Measurements from ENCODE around the gene PCSK6. TPM values are rescaled to one million over a fixed set of nuclear protein-coding genes. Genes with fewer than 3 reads are reported as not detected.
"Not testable (repeated sequence)": the region's sequence is repeated elsewhere in the genome, so short reads cannot be mapped to it uniquely, and the experiment has no call there.

PCSK6 gene
- polyA plus RNA-seq, 3 donors: 0.05 to 0.10 TPM; not detected in 1

DNA sequence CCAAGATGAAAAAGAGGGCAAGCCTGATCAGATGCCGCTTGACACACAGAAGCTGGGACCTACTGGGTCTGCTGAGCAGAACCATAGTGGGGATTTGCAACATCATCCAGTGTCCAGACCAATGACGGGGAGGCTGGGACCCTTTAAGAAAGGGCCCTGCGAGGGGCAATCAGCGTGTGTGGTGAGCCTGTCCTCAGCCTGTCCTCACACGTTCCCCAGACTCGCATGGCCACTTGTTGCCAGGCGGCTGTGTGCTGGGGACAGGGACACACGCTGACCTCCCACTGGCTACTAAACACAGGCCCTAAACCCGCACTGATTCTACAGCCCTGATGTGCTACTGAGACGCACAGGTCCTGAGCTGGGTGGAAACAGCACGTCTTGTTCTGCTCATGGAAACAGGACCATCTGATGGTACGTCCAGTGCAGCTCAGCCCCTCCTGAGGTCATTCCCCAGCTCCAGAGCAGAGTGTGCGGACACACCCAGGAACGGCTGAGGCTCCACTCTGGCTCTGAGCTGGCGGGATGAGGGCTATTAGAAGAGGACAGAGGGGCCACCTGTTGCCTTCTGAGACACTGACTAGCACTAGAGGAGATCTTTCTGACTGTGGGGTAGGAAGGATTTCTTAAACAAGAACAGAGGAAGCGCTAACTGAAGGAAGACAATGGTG lies 24.4 kb downstream of the PCSK6 start:
- no peak overlapping the region for H3K27ac ChIP-seq (ENCODE audit: low read depth in 1 of 2, low read length in 2 of 2)
- no peaks in the 10 kb centered on the region for H3K79me2 ChIP-seq (ENCODE audit: insufficient read depth, low read length)
- H3K27me3 ChIP-seq (ENCODE audit: control insufficient read depth in 2 of 2, insufficient read depth in 2 of 2, low read length in 2 of 2): peaks cover 4% of the 10 kb centered on the region in 2 donors
- no peaks in the 10 kb centered on the region for H3K9me3 ChIP-seq (replicated peaks in 1 of 2; ENCODE audit: control insufficient read depth in 1 of 2, insufficient read depth in 1 of 2, low read length in 2 of 2)
- H3K4me3 Mint-ChIP-seq: no peak overlapping the region
- H3K36me3 Mint-ChIP-seq: no peaks in the 10 kb centered on the region
- no peak overlapping the region for H3K4me2 ChIP-seq (replicated peaks; ENCODE audit: extremely low read depth, low read length, poor library complexity, severe bottlenecking)
- TF ChIP-seq, protein P1, sequence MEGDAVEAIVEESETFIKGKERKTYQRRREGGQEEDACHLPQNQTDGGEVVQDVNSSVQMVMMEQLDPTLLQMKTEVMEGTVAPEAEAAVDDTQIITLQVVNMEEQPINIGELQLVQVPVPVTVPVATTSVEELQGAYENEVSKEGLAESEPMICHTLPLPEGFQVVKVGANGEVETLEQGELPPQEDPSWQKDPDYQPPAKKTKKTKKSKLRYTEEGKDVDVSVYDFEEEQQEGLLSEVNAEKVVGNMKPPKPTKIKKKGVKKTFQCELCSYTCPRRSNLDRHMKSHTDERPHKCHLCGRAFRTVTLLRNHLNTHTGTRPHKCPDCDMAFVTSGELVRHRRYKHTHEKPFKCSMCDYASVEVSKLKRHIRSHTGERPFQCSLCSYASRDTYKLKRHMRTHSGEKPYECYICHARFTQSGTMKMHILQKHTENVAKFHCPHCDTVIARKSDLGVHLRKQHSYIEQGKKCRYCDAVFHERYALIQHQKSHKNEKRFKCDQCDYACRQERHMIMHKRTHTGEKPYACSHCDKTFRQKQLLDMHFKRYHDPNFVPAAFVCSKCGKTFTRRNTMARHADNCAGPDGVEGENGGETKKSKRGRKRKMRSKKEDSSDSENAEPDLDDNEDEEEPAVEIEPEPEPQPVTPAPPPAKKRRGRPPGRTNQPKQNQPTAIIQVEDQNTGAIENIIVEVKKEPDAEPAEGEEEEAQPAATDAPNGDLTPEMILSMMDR (IDR thresholded peaks at IDR 0.05): no peak
- WGBS (ENCODE audit: insufficient coverage): 89% methylated on average over 15 of the region's 16 CpGs
- H3K36me3 ChIP-seq (replicated peaks in 1 of 2; ENCODE audit: control insufficient read depth in 1 of 2, insufficient read depth in 2 of 2, low read length in 2 of 2): no peaks in the 10 kb centered on the region
- H3K9ac ChIP-seq (ENCODE audit: insufficient read depth, low read length, poor library complexity, severe bottlenecking): no peak overlapping the region
- H3K4me1 Mint-ChIP-seq: no peaks in the 10 kb centered on the region
- no peak overlapping the region for H3K27ac Mint-ChIP-seq
- H3K9me3 Mint-ChIP-seq: peaks cover 0 to 11% (median 2%) of the 10 kb centered on the region in 7 donors
- no peak overlapping the region for H2AFZ ChIP-seq (ENCODE audit: insufficient read depth, low read depth, low read length, poor library complexity, severe bottlenecking)
- DNase-seq: no peak
- intact Hi-C loops (cut with micrococcal nuclease): no loop called here
- H3K4me3 ChIP-seq (replicated peaks in 1 of 3; ENCODE audit: low read depth in 2 of 3, low read length in 3 of 3): no peak overlapping the region
- peaks cover 8 to 28% (median 13%) of the 10 kb centered on the region in 3 donors for H3K27me3 Mint-ChIP-seq (ENCODE audit: low read depth in 3 of 3)
- no peaks in the 10 kb centered on the region for H3K4me1 ChIP-seq (ENCODE audit: control insufficient read depth in 1 of 2, insufficient read depth in 2 of 2, low read length in 2 of 2)
- no peaks in the 10 kb centered on the region for H4K20me1 ChIP-seq (ENCODE audit: insufficient read depth, low read length)

DNA sequence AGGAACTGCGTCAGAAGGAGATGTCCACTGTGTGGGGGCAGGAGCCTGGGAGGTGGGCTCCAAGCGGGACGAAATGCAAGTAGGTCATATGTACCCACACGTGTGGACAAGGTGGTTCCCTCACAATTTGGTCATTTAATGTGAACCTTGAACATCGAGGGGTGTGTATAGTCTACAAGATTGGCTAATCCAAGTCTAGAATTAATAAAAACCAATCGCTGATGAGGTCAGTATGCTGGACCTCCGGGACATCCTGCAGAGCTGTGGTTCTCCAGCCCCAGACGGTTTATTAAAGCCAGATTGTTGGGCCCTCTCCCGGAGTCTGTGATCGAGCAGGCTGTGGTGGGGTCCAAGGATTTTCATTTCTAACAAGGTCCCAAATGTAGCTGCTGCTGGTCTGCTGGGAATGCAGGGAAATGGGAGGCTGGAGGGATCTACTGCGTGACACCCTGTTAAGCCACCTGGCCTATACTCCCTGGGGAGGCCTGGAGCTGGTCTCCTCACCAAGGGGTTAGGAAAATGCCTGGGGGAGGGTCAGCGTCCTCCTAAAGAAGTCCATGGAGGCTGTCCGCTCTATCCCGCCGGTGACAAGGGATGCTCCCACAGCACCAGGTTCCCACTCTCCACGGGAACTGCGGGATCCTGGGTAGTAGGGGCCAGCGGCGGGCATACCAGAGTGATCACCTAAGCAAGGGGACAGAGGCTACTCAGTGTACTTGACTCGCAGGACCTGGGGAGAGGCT lies 25.1 kb downstream of the PCSK6 start:
- no peak overlapping the region for H3K4me3 ChIP-seq (replicated peaks in 1 of 3; ENCODE audit: low read depth in 2 of 3, low read length in 3 of 3)
- TF ChIP-seq, protein P1 (IDR thresholded peaks at IDR 0.05): no peak
- H3K36me3 Mint-ChIP-seq: no peaks in the 10 kb centered on the region
- H3K9me3 ChIP-seq (replicated peaks in 1 of 2; ENCODE audit: control insufficient read depth in 1 of 2, insufficient read depth in 1 of 2, low read length in 2 of 2): no peaks in the 10 kb centered on the region
- no peaks in the 10 kb centered on the region for H3K4me1 Mint-ChIP-seq
- no peak overlapping the region for H3K9ac ChIP-seq (ENCODE audit: insufficient read depth, low read length, poor library complexity, severe bottlenecking)
- no peaks in the 10 kb centered on the region for H3K36me3 ChIP-seq (replicated peaks in 1 of 2; ENCODE audit: control insufficient read depth in 1 of 2, insufficient read depth in 2 of 2, low read length in 2 of 2)
- H3K79me2 ChIP-seq (ENCODE audit: insufficient read depth, low read length): no peaks in the 10 kb centered on the region
- DNase-seq: no peak
- no peak overlapping the region for H3K4me2 ChIP-seq (replicated peaks; ENCODE audit: extremely low read depth, low read length, poor library complexity, severe bottlenecking)
- no peak overlapping the region for H3K27ac ChIP-seq (ENCODE audit: low read depth in 1 of 2, low read length in 2 of 2)
- H3K27me3 ChIP-seq (ENCODE audit: control insufficient read depth in 2 of 2, insufficient read depth in 2 of 2, low read length in 2 of 2): peaks cover 3 to 4% of the 10 kb centered on the region in 2 donors
- H2AFZ ChIP-seq (ENCODE audit: insufficient read depth, low read depth, low read length, poor library complexity, severe bottlenecking): no peak overlapping the region
- H3K4me1 ChIP-seq (ENCODE audit: control insufficient read depth in 1 of 2, insufficient read depth in 2 of 2, low read length in 2 of 2): no peaks in the 10 kb centered on the region
- peaks cover 0 to 11% (median 2%) of the 10 kb centered on the region in 7 donors for H3K9me3 Mint-ChIP-seq
- no peak overlapping the region for H3K27ac Mint-ChIP-seq
- H4K20me1 ChIP-seq (ENCODE audit: insufficient read depth, low read length): no peaks in the 10 kb centered on the region
- H3K27me3 Mint-ChIP-seq (ENCODE audit: low read depth in 3 of 3): peaks cover 10 to 27% (median 12%) of the 10 kb centered on the region in 3 donors
- intact Hi-C loops (cut with micrococcal nuclease): no loop called here
- H3K4me3 Mint-ChIP-seq: no peak overlapping the region
- 89% methylated on average over 18 of the region's 20 CpGs for WGBS (ENCODE audit: insufficient coverage)

DNA sequence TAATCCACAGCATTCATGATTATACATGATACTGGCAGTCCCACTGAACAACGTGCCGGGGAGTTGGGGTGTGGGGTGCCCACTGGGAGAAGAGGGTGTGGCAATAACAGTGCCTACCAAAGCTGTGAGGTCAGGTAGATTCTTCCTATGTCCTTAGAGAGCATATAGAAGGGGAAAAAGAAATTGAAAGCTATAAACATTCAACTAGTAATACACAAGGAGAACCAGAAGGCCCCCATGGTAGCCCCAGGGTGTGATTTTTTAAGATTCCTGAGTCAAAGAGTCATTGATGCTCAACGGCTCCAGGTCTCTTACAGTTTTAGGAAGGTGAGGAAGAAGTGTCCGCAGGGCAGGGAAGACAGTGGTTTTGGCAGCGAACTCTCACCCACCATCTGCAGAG lies 25.8 kb downstream of the PCSK6 start:
- DNase-seq; H2AFZ ChIP-seq (ENCODE audit: insufficient read depth, low read depth, low read length, poor library complexity, severe bottlenecking); H3K79me2 ChIP-seq (ENCODE audit: insufficient read depth, low read length); intact Hi-C loops (cut with micrococcal nuclease); H3K36me3 ChIP-seq (replicated peaks in 1 of 2; ENCODE audit: control insufficient read depth in 1 of 2, insufficient read depth in 2 of 2, low read length in 2 of 2); H3K4me1 ChIP-seq (ENCODE audit: control insufficient read depth in 1 of 2, insufficient read depth in 2 of 2, low read length in 2 of 2); H3K4me3 ChIP-seq (replicated peaks in 1 of 3; ENCODE audit: low read depth in 2 of 3, low read length in 3 of 3); H4K20me1 ChIP-seq (ENCODE audit: insufficient read depth, low read length); H3K27ac Mint-ChIP-seq; H3K4me1 Mint-ChIP-seq; H3K36me3 Mint-ChIP-seq; H3K9ac ChIP-seq (ENCODE audit: insufficient read depth, low read length, poor library complexity, severe bottlenecking); H3K27ac ChIP-seq (ENCODE audit: low read depth in 1 of 2, low read length in 2 of 2); H3K4me3 Mint-ChIP-seq; H3K27me3 ChIP-seq (ENCODE audit: control insufficient read depth in 2 of 2, insufficient read depth in 2 of 2, low read length in 2 of 2); H3K4me2 ChIP-seq (replicated peaks; ENCODE audit: extremely low read depth, low read length, poor library complexity, severe bottlenecking); H3K9me3 ChIP-seq (replicated peaks in 1 of 2; ENCODE audit: control insufficient read depth in 1 of 2, insufficient read depth in 1 of 2, low read length in 2 of 2): not testable (repeated sequence)
- H3K27me3 Mint-ChIP-seq (ENCODE audit: low read depth in 3 of 3): peaks cover 9 to 20% (median 11%) of the 10 kb centered on the region in 3 donors
- H3K9me3 Mint-ChIP-seq: peaks cover 0 to 11% (median 2%) of the 10 kb centered on the region in 7 donors
- WGBS (ENCODE audit: insufficient coverage): 100% methylated on average over 1 of the region's 5 CpGs

Measured in CD14-positive monocyte (primary cell).